ENCODE data around the gene STATH. TPM values are rescaled to one million over a fixed set of nuclear protein-coding genes. Genes with fewer than 3 reads are reported as not detected.

Gene STATH
- total and polyA plus RNA-seq, 2 donors (not counting 1 experiment from before 2014, with no cell fraction given) = not detected

- Histone ChIP-seq H3K36me3 (replicated peaks in 1 of 2; ENCODE audit: control extremely low read depth in 1 of 2, control insufficient read depth in 1 of 2, extremely low read depth in 1 of 2, insufficient read depth in 2 of 2, low read length in 1 of 2) (no peaks in the 10 kb centered on the region), H3K27me3 (replicated peaks in 1 of 4; ENCODE audit: control extremely low read depth in 1 of 4, control insufficient read depth in 3 of 4, insufficient read depth in 4 of 4, low read length in 3 of 4) (no peaks in the 10 kb centered on the region), H3K9me3 (ENCODE audit: control extremely low read depth in 1 of 3, control insufficient read depth in 2 of 3, insufficient read depth in 1 of 3, low read length in 2 of 3) (no peaks in the 10 kb centered on the region), H4K20me1 (ENCODE audit: control insufficient read depth, insufficient read depth, low read length, poor library complexity, severe bottlenecking) (no peaks in the 10 kb centered on the region), H3K79me2 (ENCODE audit: control insufficient read depth, insufficient read depth, low read length) (no peaks in the 10 kb centered on the region), H3K4me2 (replicated peaks; ENCODE audit: low read depth, low read length, poor library complexity, severe bottlenecking) (no peak overlapping the region), H3K9ac (ENCODE audit: low read length) (no peak overlapping the region), H3K4me1 (ENCODE audit: control insufficient read depth in 2 of 2, insufficient read depth in 2 of 2, low read length in 2 of 2) (no peaks in the 10 kb centered on the region), H3K4me3 (ENCODE audit: control extremely low read depth in 1 of 5, extremely low read depth in 1 of 5, insufficient read depth in 1 of 5, low read depth in 2 of 5, low read length in 4 of 5) (no peak overlapping the region), H3K27ac (ENCODE audit: low read length in 2 of 2) (no peak overlapping the region), H2AFZ (ENCODE audit: insufficient read depth, low read depth, low read length, poor library complexity, severe bottlenecking) (no peak overlapping the region)
- no peak for ATAC-seq (ENCODE audit: low read depth)
- no CpG with 5 or more reads among the region's 1 CpG for WGBS (ENCODE audit: insufficient coverage)
- H3K4me3 Mint-ChIP-seq = no peak overlapping the region
- no peak overlapping the region for H3K27ac Mint-ChIP-seq
- no peaks in the 10 kb centered on the region for H3K9me3 Mint-ChIP-seq (ENCODE audit: insufficient read depth)
- H3K4me1 Mint-ChIP-seq = no peaks in the 10 kb centered on the region
- no peaks in the 10 kb centered on the region for H3K27me3 Mint-ChIP-seq
- no peak for TF ChIP-seq EZH2 (IDR thresholded peaks at IDR 0.05; ENCODE audit: borderline replicate concordance, insufficient read depth, low read depth, low read length, poor library complexity, severe bottlenecking)
- ChIA-PET CTCF (no interaction called here), POLR2A (no interaction called here)
- intact Hi-C loops (cut with micrococcal nuclease) = no loop called here
- DNase-seq = no peak
These were observed 9.1 kb upstream of the STATH start for GRCh38 chr4:69986663-69987062.

GRCh38 chr4:69991016-69991415 is 4.8 kb upstream of the STATH start:
- H3K27ac Mint-ChIP-seq = no peak overlapping the region
- Histone ChIP-seq H2AFZ (ENCODE audit: insufficient read depth, low read depth, low read length, poor library complexity, severe bottlenecking) (no peak overlapping the region), H4K20me1 (ENCODE audit: control insufficient read depth, insufficient read depth, low read length, poor library complexity, severe bottlenecking) (no peaks in the 10 kb centered on the region), H3K9ac (ENCODE audit: low read length) (no peak overlapping the region), H3K36me3 (replicated peaks in 1 of 2; ENCODE audit: control extremely low read depth in 1 of 2, control insufficient read depth in 1 of 2, extremely low read depth in 1 of 2, insufficient read depth in 2 of 2, low read length in 1 of 2) (no peaks in the 10 kb centered on the region), H3K4me1 (ENCODE audit: control insufficient read depth in 2 of 2, insufficient read depth in 2 of 2, low read length in 2 of 2) (no peaks in the 10 kb centered on the region), H3K27ac (ENCODE audit: low read length in 2 of 2) (no peak overlapping the region), H3K4me3 (ENCODE audit: control extremely low read depth in 1 of 5, extremely low read depth in 1 of 5, insufficient read depth in 1 of 5, low read depth in 2 of 5, low read length in 4 of 5) (no peak overlapping the region), H3K4me2 (replicated peaks; ENCODE audit: low read depth, low read length, poor library complexity, severe bottlenecking) (no peak overlapping the region), H3K9me3 (ENCODE audit: control extremely low read depth in 1 of 3, control insufficient read depth in 2 of 3, insufficient read depth in 1 of 3, low read length in 2 of 3) (no peaks in the 10 kb centered on the region), H3K27me3 (replicated peaks in 1 of 4; ENCODE audit: control extremely low read depth in 1 of 4, control insufficient read depth in 3 of 4, insufficient read depth in 4 of 4, low read length in 3 of 4) (no peaks in the 10 kb centered on the region), H3K79me2 (ENCODE audit: control insufficient read depth, insufficient read depth, low read length) (no peaks in the 10 kb centered on the region)
- DNase-seq (no peak), ATAC-seq (ENCODE audit: low read depth) (no peak)
- H3K4me3 Mint-ChIP-seq = no peak overlapping the region
- no peaks in the 10 kb centered on the region for H3K9me3 Mint-ChIP-seq (ENCODE audit: insufficient read depth)
- TF ChIP-seq EZH2 (IDR thresholded peaks at IDR 0.05; ENCODE audit: borderline replicate concordance, insufficient read depth, low read depth, low read length, poor library complexity, severe bottlenecking) (no peak), CTCF (IDR thresholded peaks at IDR 0.05) (no peak)
- intact Hi-C loops (cut with micrococcal nuclease) = no loop called here
- H3K4me1 Mint-ChIP-seq = no peaks in the 10 kb centered on the region
- CTCF ChIA-PET = no interaction called here
- 96% methylated on average over 3 of the region's 4 CpGs for WGBS (ENCODE audit: insufficient coverage)
- H3K27me3 Mint-ChIP-seq = no peaks in the 10 kb centered on the region
- POLR2A ChIA-PET = no interaction called here
